Measurements from ENCODE around the gene GRIN2C.
"Not testable (repeated sequence)": the region's sequence is repeated elsewhere in the genome, so short reads cannot be mapped to it uniquely, and the experiment has no call there.

Gene GRIN2C

GRCh38 chr17:74859459-74860228 is at the start of gene GRIN2C:
TSS of gene GRIN2C (minus strand) at chr17:74859885. CDS start at chr17:74855092, 4,793 bp downstream.
- no peak within 1 kb of the TSS for H2AFZ ChIP-seq (ENCODE audit: low read length)

GRCh38 chr17:74909097-74909496 is 49.4 kb upstream of the GRIN2C start:
- not testable (repeated sequence) for H3K9me2 ChIP-seq (ENCODE audit: low read depth, low read length); H4K20me1 ChIP-seq (ENCODE audit: insufficient read depth, low read length); H3K36me3 ChIP-seq (ENCODE audit: insufficient read depth, low read length); H3F3A ChIP-seq (ENCODE audit: insufficient read depth, low read length); H3K4me1 ChIP-seq (ENCODE audit: insufficient read depth, low read length, severe bottlenecking); H2AFZ ChIP-seq (ENCODE audit: low read length); H3K27me3 ChIP-seq (ENCODE audit: insufficient read depth, low read length); H3K9me3 ChIP-seq (ENCODE audit: low read length); H3K9ac ChIP-seq (ENCODE audit: low read length); H3K4me3 ChIP-seq (ENCODE audit: low read depth, low read length, poor library complexity, severe bottlenecking); H3K79me2 ChIP-seq (ENCODE audit: insufficient read depth, low read length); H3K27ac ChIP-seq (ENCODE audit: low read depth, low read length, poor library complexity, severe bottlenecking); H3K4me2 ChIP-seq (ENCODE audit: low read length)

More at GRCh38 chr17:74859459-74860228, at the start of gene GRIN2C:
- no peaks in the 10 kb centered on the region for H3K79me2 ChIP-seq (ENCODE audit: insufficient read depth, low read length)
- no peak within 1 kb of the TSS for H3K9ac ChIP-seq (ENCODE audit: low read length)
- peaks cover 5% of the 10 kb centered on the region; the same call in 1 of the 2 replicates for H3K27me3 ChIP-seq (ENCODE audit: insufficient read depth, low read length)
- peaks cover 7% of the 10 kb centered on the region for H3K4me1 ChIP-seq (ENCODE audit: insufficient read depth, low read length, severe bottlenecking)
- no peaks in the 10 kb centered on the region for H3F3A ChIP-seq (ENCODE audit: insufficient read depth, low read length)
- H3K9me3 ChIP-seq (ENCODE audit: low read length): no peaks in the 10 kb centered on the region
- TF ChIP-seq EZH2 (IDR thresholded peaks at IDR 0.05; ENCODE audit: borderline replicate concordance, low read length) (no peak), CTCF (IDR thresholded peaks at IDR 0.05; ENCODE audit: low read length) (no peak)
- no peaks in the 10 kb centered on the region for H3K9me2 ChIP-seq (ENCODE audit: low read depth, low read length)
- H3K27ac ChIP-seq (ENCODE audit: low read depth, low read length, poor library complexity, severe bottlenecking): no peak within 1 kb of the TSS
- peak within 1 kb of the TSS; percentile 45 for H3K4me3 ChIP-seq (ENCODE audit: low read depth, low read length, poor library complexity, severe bottlenecking)
- H3K36me3 ChIP-seq (ENCODE audit: insufficient read depth, low read length): no peaks in the 10 kb centered on the region
- no peaks in the 10 kb centered on the region for H4K20me1 ChIP-seq (ENCODE audit: insufficient read depth, low read length)
- peak within 1 kb of the TSS; percentile 47 for H3K4me2 ChIP-seq (ENCODE audit: low read length)

GRCh38 chr17:74907012-74907411 is 47.3 kb upstream of the GRIN2C start:
- H2AFZ ChIP-seq (ENCODE audit: low read length): no peak overlapping the region
- no peaks in the 10 kb centered on the region for H4K20me1 ChIP-seq (ENCODE audit: insufficient read depth, low read length)
- no peak overlapping the region for H3K27ac ChIP-seq (ENCODE audit: low read depth, low read length, poor library complexity, severe bottlenecking)
- H3K9ac ChIP-seq (ENCODE audit: low read length): no peak overlapping the region
- H3K4me2 ChIP-seq (ENCODE audit: low read length): no peak overlapping the region
- H3K36me3 ChIP-seq (ENCODE audit: insufficient read depth, low read length): no peaks in the 10 kb centered on the region
- no peak overlapping the region for H3K4me3 ChIP-seq (ENCODE audit: low read depth, low read length, poor library complexity, severe bottlenecking)
- no peaks in the 10 kb centered on the region for H3F3A ChIP-seq (ENCODE audit: insufficient read depth, low read length)
- no peaks in the 10 kb centered on the region for H3K9me2 ChIP-seq (ENCODE audit: low read depth, low read length)
- TF ChIP-seq EZH2 (IDR thresholded peaks at IDR 0.05; ENCODE audit: borderline replicate concordance, low read length): no peak
- no peak for TF ChIP-seq CTCF (IDR thresholded peaks at IDR 0.05; ENCODE audit: low read length)
- H3K9me3 ChIP-seq (ENCODE audit: low read length): no peaks in the 10 kb centered on the region
- H3K79me2 ChIP-seq (ENCODE audit: insufficient read depth, low read length): no peaks in the 10 kb centered on the region
- no peaks in the 10 kb centered on the region for H3K4me1 ChIP-seq (ENCODE audit: insufficient read depth, low read length, severe bottlenecking)
- H3K27me3 ChIP-seq (ENCODE audit: insufficient read depth, low read length): no peaks in the 10 kb centered on the region

GRCh38 chr17:74906214-74906793 is 46.6 kb upstream of the GRIN2C start:
- H3K36me3 ChIP-seq (ENCODE audit: insufficient read depth, low read length); H3K4me3 ChIP-seq (ENCODE audit: low read depth, low read length, poor library complexity, severe bottlenecking); H3K9me2 ChIP-seq (ENCODE audit: low read depth, low read length); H2AFZ ChIP-seq (ENCODE audit: low read length); H4K20me1 ChIP-seq (ENCODE audit: insufficient read depth, low read length); H3K27me3 ChIP-seq (ENCODE audit: insufficient read depth, low read length); H3K9ac ChIP-seq (ENCODE audit: low read length); H3K27ac ChIP-seq (ENCODE audit: low read depth, low read length, poor library complexity, severe bottlenecking); H3F3A ChIP-seq (ENCODE audit: insufficient read depth, low read length); H3K9me3 ChIP-seq (ENCODE audit: low read length); H3K79me2 ChIP-seq (ENCODE audit: insufficient read depth, low read length); H3K4me2 ChIP-seq (ENCODE audit: low read length); H3K4me1 ChIP-seq (ENCODE audit: insufficient read depth, low read length, severe bottlenecking): not testable (repeated sequence)

All from OCI-LY1 (cell line).